Endothelial cell of umbilical vein (primary cell): ENCODE measurements around the gene OSBPL1A. TPM values are rescaled to one million over a fixed set of nuclear protein-coding genes. Genes with fewer than 3 reads are reported as not detected.

Source experiments
- BruUV-seq: library from RNA; stranded (reverse); fragments of 400-500 nt; replicated peaks from 2 replicates; lab custom pipeline; 2021; lab: Mats Ljungman, UMichigan
- CTCF ChIA-PET: fragments of 300-600, 350-600 bp; sonication (Branson Sonifier 250); formaldehyde crosslinking; loops from one replicate; lab custom pipeline; 2021; ENCODE audit warnings: antibody characterized with exemption, inconsistent platforms; lab: Charles Lee
- POLR2A ChIA-PET: fragments of 300-600, 350-600 bp; sonication (Branson Sonifier 250); formaldehyde crosslinking; loops from one replicate; lab custom pipeline; 2021; ENCODE audit warnings: antibody characterized with exemption, inconsistent platforms; lab: Charles Lee
- DNase-seq: peaks from one replicate; pipeline ENCODE4 v3.0.0-alpha.2; 2011; ENCODE audit warnings: low read depth, low spot score
- FAIRE-seq: peaks from 2 replicates; lab custom pipeline; 2011; peaks lifted over from hg19 to GRCh38; lab: Jason Lieb, UNC
- H2AFZ ChIP-seq: 2 replicates; pipeline ENCODE4 v1.6.0; 2012; ENCODE audit warnings: low read depth, low read length, control low read depth, inconsistent platforms
- H3K27ac ChIP-seq: 2 replicates; pipeline ENCODE4 v1.5.1; 2011; ENCODE audit warnings: low read depth, mild to moderate bottlenecking, control low read depth, low read length, moderate library complexity; ENCODE audit not compliant: insufficient read depth
- H3K27me3 ChIP-seq, 2 experiments: 2 replicates each; pipeline versions ENCODE4 v1.6.0 to v1.6.1; 2011; ENCODE audit warnings: low read length in 2 of 2, mixed read lengths in 1 of 2; ENCODE audit not compliant: control insufficient read depth in 2 of 2, insufficient read depth in 2 of 2
- H3K36me3 ChIP-seq, 2 experiments: 2 replicates in 1 of 2; 3 replicates in 1 of 2; pipeline ENCODE4 v1.5.1; 2011; ENCODE audit warnings: low read length in 2 of 2, mild to moderate bottlenecking in 1 of 2, moderate library complexity in 1 of 2; ENCODE audit not compliant: control insufficient read depth in 2 of 2, insufficient read depth in 2 of 2; ENCODE audit errors: extremely low read depth in 1 of 2
- H3K4me1 ChIP-seq: 3 replicates; pipeline ENCODE4 v1.5.1; 2011; ENCODE audit warnings: mild to moderate bottlenecking, low read length; ENCODE audit not compliant: control insufficient read depth, insufficient read depth; ENCODE audit errors: extremely low read depth
- H3K4me2 ChIP-seq: 2 replicates; pipeline ENCODE4 v1.6.1; 2011; ENCODE audit warnings: low read length, control low read depth, mixed read lengths; ENCODE audit not compliant: insufficient read depth
- H3K4me3 ChIP-seq, 3 experiments: fragments of 200-600 bp in 1 of 3; sonication (generic), shearing (Covaris generic) in 1 of 3; replicated peaks in 1 of 3; 2 replicates each; pipeline ENCODE4 v1.5.1; 2011 to 2016; ENCODE audit warnings: control low read depth in 3 of 3, low read length in 3 of 3, mild to moderate bottlenecking in 2 of 3, inconsistent platforms in 1 of 3, low read depth in 1 of 3, moderate library complexity in 1 of 3; ENCODE audit not compliant: insufficient read depth in 1 of 3
- H3K79me2 ChIP-seq: 2 replicates; pipeline ENCODE4 v1.6.0; 2012; ENCODE audit warnings: low read length, inconsistent platforms; ENCODE audit not compliant: control insufficient read depth, insufficient read depth
- H3K9ac ChIP-seq: replicated peaks from 2 replicates; pipeline ENCODE3; 2011; ENCODE audit warnings: low read length, control low read depth; ENCODE audit not compliant: insufficient read depth; ENCODE audit errors: extremely low read depth
- H3K9me1 ChIP-seq: replicated peaks from 3 replicates; pipeline ENCODE4 v1.6.0; 2011; ENCODE audit warnings: mild to moderate bottlenecking, low read length; ENCODE audit not compliant: control insufficient read depth, insufficient read depth; ENCODE audit errors: extremely low read depth
- H3K9me3 ChIP-seq: replicated peaks from 2 replicates; pipeline ENCODE4 v1.5.1; 2012; ENCODE audit warnings: low read length, inconsistent platforms; ENCODE audit not compliant: control insufficient read depth, insufficient read depth
- H4K20me1 ChIP-seq: replicated peaks from 2 replicates; pipeline ENCODE3; 2011; ENCODE audit warnings: mild to moderate bottlenecking, low read length; ENCODE audit not compliant: control insufficient read depth, insufficient read depth; ENCODE audit errors: extremely low read depth
- EZH2 ChIP-seq: IDR thresholded peaks from 2 replicates; pipeline ENCODE4 v1.6.1; 2012; ENCODE audit warnings: borderline replicate concordance, low read depth, mild to moderate bottlenecking, moderate library complexity, low read length, inconsistent platforms; ENCODE audit not compliant: severe bottlenecking
- FOS ChIP-seq: IDR thresholded peaks from 2 replicates; pipeline ENCODE4 v1.6.1; 2011; ENCODE audit warnings: mild to moderate bottlenecking, low read length, moderate library complexity, borderline replicate concordance; ENCODE audit not compliant: insufficient read depth
- GATA2 ChIP-seq: IDR thresholded peaks from 2 replicates; pipeline ENCODE4 v1.7.0; 2011; ENCODE audit warnings: low read depth, mild to moderate bottlenecking, moderate library complexity, mixed read lengths, low read length; ENCODE audit not compliant: insufficient read length, insufficient read depth
- MYC ChIP-seq: IDR thresholded peaks from one replicate; pipeline ENCODE4 v1.6.1; 2011; ENCODE audit warnings: mild to moderate bottlenecking, low read depth, low read length
- POLR2A ChIP-seq: IDR thresholded peaks from 2 replicates; pipeline ENCODE4 v1.6.1; 2012; ENCODE audit warnings: low read depth, mild to moderate bottlenecking, control low read depth, low read length
- POLR2AphosphoS5 ChIP-seq: IDR thresholded peaks from 2 replicates; pipeline ENCODE4 v1.6.1; 2012; ENCODE audit warnings: low read depth, mild to moderate bottlenecking, control low read depth, low read length, moderate library complexity; ENCODE audit not compliant: insufficient read depth
- dilution Hi-C: fragments of 300-500 bp; cut with MboI; formaldehyde crosslinking; loops from one replicate; pipeline ENCODE4 v1.15.0; 2019; ENCODE audit warnings: low sequenced_read_pairs; ENCODE audit not compliant: extremely low pct_ligation_motif_present
- intact Hi-C: fragments of 100-400 bp; cut with micrococcal nuclease; formaldehyde crosslinking; loops from one replicate; pipeline ENCODE4 v1.10.0; 2022
- polyA plus RNA-seq, 4 experiments: library from polyadenylated mRNA; depleted of rRNA in 3 of 4; stranded (reverse) in 3 of 4; unstranded in 1 of 4; fragments of >200 nt; gene quantifications; 2 replicates each; pipeline versions ENCODE4 v1.2.1 to v1.2.3, GENCODE V29; 2011 to 2012; ENCODE audit warnings: missing spikeins in 1 of 4
- total RNA-seq: library from RNA; stranded (reverse); gene quantifications from 2 replicates; pipeline ENCODE4 v1.2.3, GENCODE V29; 2021
- TF ChIP-seq, protein P1 (sequence below): IDR thresholded peaks from 2 replicates; pipeline ENCODE4 v1.6.1; 2011; ENCODE audit not compliant: insufficient read depth, insufficient read length
- TF ChIP-seq, protein P2 (sequence below), 2 donors: IDR thresholded peaks; 1 replicate in 1 of 2; 2 replicates in 1 of 2; pipeline ENCODE4 v1.5.1; 2011; ENCODE audit warnings: low read length in 2 of 2, mild to moderate bottlenecking in 2 of 2, moderate library complexity in 2 of 2, control low read depth in 1 of 2, inconsistent platforms in 1 of 2, low read depth in 1 of 2; ENCODE audit not compliant: insufficient read depth in 1 of 2; ENCODE audit errors: extremely low read depth in 1 of 2

The OSBPL1A gene
- total and polyA plus RNA-seq, 2 donors (not counting 3 experiments of a cell fraction or from before 2014, with no cell fraction given): 6.4 to 16.5 TPM

DNA sequence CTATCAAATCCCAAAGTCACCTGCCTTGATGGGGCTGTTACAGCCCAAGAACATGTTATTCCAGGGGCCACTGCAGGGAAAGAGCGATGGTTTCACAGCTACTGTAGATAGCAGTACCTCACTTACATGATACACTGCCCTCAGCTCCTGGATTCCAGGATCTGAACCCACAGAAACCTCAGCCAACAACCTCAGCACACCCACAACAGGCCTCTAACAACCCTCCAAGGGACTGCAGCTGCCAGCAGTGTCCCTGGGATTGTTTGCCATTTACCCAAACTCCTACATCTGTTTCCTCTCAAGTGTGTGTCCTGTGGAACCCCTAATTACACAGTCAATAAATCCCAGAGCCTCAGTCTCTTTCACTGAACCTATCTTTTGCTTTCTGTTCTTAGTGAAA is 28.2 kb downstream of the OSBPL1A start:
- peaks cover 11% of the 10 kb centered on the region for H3K4me1 ChIP-seq
- peak overlapping the region; percentile 28 for H2AFZ ChIP-seq
- no peaks in the 10 kb centered on the region for H3K27me3 ChIP-seq
- no peaks in the 10 kb centered on the region for H4K20me1 ChIP-seq
- ChIA-PET CTCF (interaction anchor here (0.7 to 3.6 kb wide), 5 partner anchors 10 to 145 kb away, joined by 3 to 49 read pairs (median 10); partner anchors contain the start of gene OSBPL1A), POLR2A (no interaction called here)
- BruUV-seq: no TSS peak
- no peaks in the 10 kb centered on the region for H3K9me1 ChIP-seq
- H3K36me3 ChIP-seq: no peaks in the 10 kb centered on the region
- FAIRE-seq (no peak), DNase-seq (no peak)
- H3K79me2 ChIP-seq: no peaks in the 10 kb centered on the region
- peak overlapping the region; percentile 19 for H3K27ac ChIP-seq
- H3K9ac ChIP-seq: no peak overlapping the region
- no peak overlapping the region for H3K4me3 ChIP-seq
- no peak overlapping the region for H3K4me2 ChIP-seq
- dilution Hi-C loops: no loop called here
- no peaks in the 10 kb centered on the region for H3K9me3 ChIP-seq
- intact Hi-C loops: no loop called here
- TF ChIP-seq EZH2 (no peak), GATA2 (no peak)

DNA sequence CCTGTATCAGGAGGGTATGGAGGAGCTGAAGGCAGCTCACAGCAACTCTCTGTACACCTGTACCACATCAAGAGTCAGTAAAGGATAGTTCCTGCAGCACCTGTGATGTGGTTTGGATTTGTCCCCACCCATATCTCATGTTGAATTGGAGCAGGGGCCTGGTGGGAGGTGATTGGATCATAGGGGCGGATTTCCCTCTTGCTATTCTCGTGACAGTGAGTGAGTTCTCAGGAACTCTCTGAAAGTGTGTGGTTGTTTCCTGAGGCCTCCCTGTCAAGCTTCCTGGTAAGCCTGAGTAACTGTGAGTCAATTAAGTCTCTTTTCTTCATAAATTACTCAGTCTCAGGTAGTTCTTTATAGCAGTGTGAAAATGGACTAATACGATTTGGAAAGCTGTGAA is 28.9 kb downstream of the OSBPL1A start:
- no TSS peak for BruUV-seq
- no peak for TF ChIP-seq GATA2
- TF ChIP-seq MYC: no peak
- TF ChIP-seq POLR2AphosphoS5: no peak
- TF ChIP-seq, protein P1, sequence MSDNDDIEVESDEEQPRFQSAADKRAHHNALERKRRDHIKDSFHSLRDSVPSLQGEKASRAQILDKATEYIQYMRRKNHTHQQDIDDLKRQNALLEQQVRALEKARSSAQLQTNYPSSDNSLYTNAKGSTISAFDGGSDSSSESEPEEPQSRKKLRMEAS: no peak
- peak; percentile 25 for TF ChIP-seq FOS
- no peak for TF ChIP-seq POLR2A
- TF ChIP-seq, protein P2, sequence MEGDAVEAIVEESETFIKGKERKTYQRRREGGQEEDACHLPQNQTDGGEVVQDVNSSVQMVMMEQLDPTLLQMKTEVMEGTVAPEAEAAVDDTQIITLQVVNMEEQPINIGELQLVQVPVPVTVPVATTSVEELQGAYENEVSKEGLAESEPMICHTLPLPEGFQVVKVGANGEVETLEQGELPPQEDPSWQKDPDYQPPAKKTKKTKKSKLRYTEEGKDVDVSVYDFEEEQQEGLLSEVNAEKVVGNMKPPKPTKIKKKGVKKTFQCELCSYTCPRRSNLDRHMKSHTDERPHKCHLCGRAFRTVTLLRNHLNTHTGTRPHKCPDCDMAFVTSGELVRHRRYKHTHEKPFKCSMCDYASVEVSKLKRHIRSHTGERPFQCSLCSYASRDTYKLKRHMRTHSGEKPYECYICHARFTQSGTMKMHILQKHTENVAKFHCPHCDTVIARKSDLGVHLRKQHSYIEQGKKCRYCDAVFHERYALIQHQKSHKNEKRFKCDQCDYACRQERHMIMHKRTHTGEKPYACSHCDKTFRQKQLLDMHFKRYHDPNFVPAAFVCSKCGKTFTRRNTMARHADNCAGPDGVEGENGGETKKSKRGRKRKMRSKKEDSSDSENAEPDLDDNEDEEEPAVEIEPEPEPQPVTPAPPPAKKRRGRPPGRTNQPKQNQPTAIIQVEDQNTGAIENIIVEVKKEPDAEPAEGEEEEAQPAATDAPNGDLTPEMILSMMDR (IDR thresholded peaks at IDR 0.05; ENCODE audit: extremely low read depth in 1 of 2, insufficient read depth in 1 of 2, low read depth in 1 of 2, low read length in 2 of 2): no peak
- no peak for TF ChIP-seq EZH2
- no peaks in the 10 kb centered on the region for H3K79me2 ChIP-seq
- H3K9ac ChIP-seq: no peak overlapping the region
- no peaks in the 10 kb centered on the region for H3K27me3 ChIP-seq
- no peaks in the 10 kb centered on the region for H3K9me3 ChIP-seq
- H3K27ac ChIP-seq: peak overlapping the region; percentile 3
- peak; percentile 63 for DNase-seq
- ChIA-PET CTCF (interaction anchor here (0.7 to 3.6 kb wide), 6 partner anchors 10 to 192 kb away, joined by 3 to 49 read pairs (median 8); partner anchors contain the start of gene OSBPL1A), POLR2A (interaction anchor here (0.6 kb wide), 1 partner anchor 22 kb away, joined by 11 read pairs; no protein-coding TSS in a partner anchor)
- intact Hi-C loops: no loop called here
- no peaks in the 10 kb centered on the region for H3K9me1 ChIP-seq
- H3K4me3 ChIP-seq: no peak overlapping the region
- H4K20me1 ChIP-seq: no peaks in the 10 kb centered on the region
- no peaks in the 10 kb centered on the region for H3K36me3 ChIP-seq
- peak overlapping the region; percentile 95 for H2AFZ ChIP-seq
- peaks cover 11% of the 10 kb centered on the region for H3K4me1 ChIP-seq
- peak; percentile 65 for FAIRE-seq
- dilution Hi-C loops: no loop called here
- H3K4me2 ChIP-seq: no peak overlapping the region
